Endothelial cell (in vitro differentiated cells): ENCODE results near the gene RSRC2. TPM values are rescaled to one million over a fixed set of nuclear protein-coding genes. Genes with fewer than 3 reads are reported as not detected.

Experiments used
- DNase-seq: peaks from one replicate; pipeline ENCODE4 v3.0.0; 2021; ENCODE audit warnings: low spot score
- H3K27ac Mint-ChIP-seq: one replicate; pipeline ENCODE4 v1.8.0; 2021; ENCODE audit warnings: mixed read lengths, inconsistent platforms; ENCODE audit not compliant: unreplicated experiment
- H3K27me3 Mint-ChIP-seq: one replicate; pipeline ENCODE4 v1.8.0; 2021; ENCODE audit warnings: mild to moderate bottlenecking, moderate library complexity, mixed read lengths, inconsistent platforms; ENCODE audit not compliant: unreplicated experiment
- H3K36me3 Mint-ChIP-seq: one replicate; pipeline ENCODE4 v1.8.0; 2021; ENCODE audit warnings: mild to moderate bottlenecking, low read depth, mixed read lengths, inconsistent platforms; ENCODE audit not compliant: unreplicated experiment
- H3K4me1 Mint-ChIP-seq: one replicate; pipeline ENCODE4 v1.8.0; 2021; ENCODE audit warnings: mild to moderate bottlenecking, mixed read lengths, inconsistent platforms; ENCODE audit not compliant: unreplicated experiment
- H3K4me3 Mint-ChIP-seq: one replicate; pipeline ENCODE4 v1.8.0; 2021; ENCODE audit warnings: mild to moderate bottlenecking, mixed read lengths, inconsistent platforms; ENCODE audit not compliant: unreplicated experiment
- H3K9me3 Mint-ChIP-seq: one replicate; pipeline ENCODE4 v1.8.0; 2021; ENCODE audit warnings: mixed read lengths, inconsistent platforms; ENCODE audit not compliant: unreplicated experiment
- CTCF ChIP-seq: fragments of 200-600 bp; sonication (generic); IDR thresholded peaks from one replicate; pipeline ENCODE4 v1.5.0; 2021; ENCODE audit warnings: antibody characterized with exemption; ENCODE audit not compliant: unreplicated experiment
- total RNA-seq: library from RNA; stranded (reverse); fragmentation: NEBNext Ultra II Directional; extraction: Animal tissue kit (Norgen Biotek cat#: 25700); gene quantifications from one replicate; pipeline ENCODE4 v1.2.1, GENCODE V29; 2021; ENCODE audit not compliant: unreplicated experiment

RSRC2 gene
- total RNA-seq, 1 donor from 2014 or later: 75.2 TPM

- Mint-ChIP-seq H3K9me3 (no peaks in the 10 kb centered on the region), H3K27ac (no peak overlapping the region), H3K27me3 (peaks cover 10% of the 10 kb centered on the region), H3K36me3 (peaks cover 26% of the 10 kb centered on the region), H3K4me3 (no peak overlapping the region), H3K4me1 (peaks cover 15% of the 10 kb centered on the region)
- no peak for TF ChIP-seq CTCF
- no peak for DNase-seq
Observed at GRCh38 chr12:122503147-122503751, 23.5 kb downstream of the RSRC2 start.

GRCh38 chr12:122501489-122501989, 25.2 kb downstream of the RSRC2 start:
- no peak for TF ChIP-seq CTCF
- Mint-ChIP-seq H3K36me3 (peaks cover 21% of the 10 kb centered on the region), H3K4me3 (peak overlapping the region; percentile 91), H3K4me1 (peaks cover 15% of the 10 kb centered on the region), H3K27ac (peak overlapping the region; percentile 98), H3K9me3 (no peaks in the 10 kb centered on the region), H3K27me3 (peaks cover 10% of the 10 kb centered on the region)
- no peak for DNase-seq

- Mint-ChIP-seq H3K36me3 (peaks cover 15% of the 10 kb centered on the region), H3K9me3 (no peaks in the 10 kb centered on the region)
Observed at GRCh38 chr12:122500685-122501488, 25.8 kb downstream of the RSRC2 start, which contains the start of gene ZCCHC8. Gene ZCCHC8 (minus strand): TSS chr12:122500932. CDS start chr12:122500840, 92 bp downstream.

GRCh38 chr12:122499991-122500684, 26.6 kb downstream of the RSRC2 start:
- TF ChIP-seq CTCF: no peak
- Mint-ChIP-seq H3K4me3 (peak overlapping the region; percentile 97), H3K36me3 (peaks cover 10% of the 10 kb centered on the region), H3K27me3 (peaks cover 10% of the 10 kb centered on the region), H3K4me1 (peaks cover 15% of the 10 kb centered on the region), H3K27ac (peak overlapping the region; percentile 98), H3K9me3 (no peaks in the 10 kb centered on the region)
- DNase-seq: peak; percentile 63

More at GRCh38 chr12:122500685-122501488, 25.8 kb downstream of the RSRC2 start, which contains the start of gene ZCCHC8:
- peak within 1 kb of the TSS; percentile 97 for H3K4me3 Mint-ChIP-seq
- DNase-seq: peak; percentile 94
- peaks cover 10% of the 10 kb centered on the region for H3K27me3 Mint-ChIP-seq
- H3K4me1 Mint-ChIP-seq: peaks cover 15% of the 10 kb centered on the region
- peak within 1 kb of the TSS; percentile 98 for H3K27ac Mint-ChIP-seq
- no peak for TF ChIP-seq CTCF
